ENCODE measurements around the gene THEM5. TPM values are rescaled to one million over a fixed set of nuclear protein-coding genes. Genes with fewer than 3 reads are reported as not detected.

The THEM5 gene
- total RNA-seq, 1 experiment from 2014 or later, result not detected

GRCh38 chr1:151840421-151840820 lies 13.1 kb downstream of the THEM5 start:
- H3K36me3 ChIP-seq (ENCODE audit: control insufficient read depth in 1 of 2, insufficient read depth in 2 of 2, low read length in 2 of 2), result no peaks in the 10 kb centered on the region
- peaks cover 0 to 45% of the 10 kb centered on the region in 2 experiments; a peak in 2 of 4 replicates for H3K4me1 ChIP-seq (ENCODE audit: control insufficient read depth in 1 of 2, insufficient read depth in 2 of 2, low read length in 2 of 2)
- POLR2A ChIA-PET, result no interaction called here
- TF ChIP-seq FOSL1 (IDR thresholded peaks at IDR 0.05; ENCODE audit: low read depth) (no peak), ELF1 (IDR thresholded peaks at IDR 0.05; ENCODE audit: borderline replicate concordance, low read depth) (no peak), JUND (IDR thresholded peaks at IDR 0.05) (no peak), RAD21 (IDR thresholded peaks at IDR 0.05; ENCODE audit: low read depth) (no peak)
- no peak overlapping the region for H3K4me3 ChIP-seq (replicated peaks in 1 of 2; ENCODE audit: low read depth in 1 of 2, low read length in 2 of 2)
- no peak for ATAC-seq
- H2AFZ ChIP-seq (ENCODE audit: low read depth, low read length, poor library complexity, severe bottlenecking), result no peak overlapping the region
- peaks cover 0 to 3% of the 10 kb centered on the region in 2 experiments; a peak in 1 of 4 replicates for H3K9me3 ChIP-seq (ENCODE audit: control insufficient read depth in 1 of 2, insufficient read depth in 1 of 2, low read depth in 1 of 2, low read length in 2 of 2)
- RAD21 ChIA-PET (ENCODE audit: low non-redundant PET in 1 of 2, low total read pairs in 2 of 2, uncharacterized antibody in 2 of 2, unreplicated experiment in 2 of 2), result interaction anchor here (0.6 to 0.8 kb wide), 2 partner anchors 161 to 605 kb away, joined by 3 read pairs; no protein-coding TSS in a partner anchor
- CTCF ChIA-PET, result no interaction called here
- intact Hi-C loops (cut with micrococcal nuclease), result loop anchor here (1.0 kb wide), 1 partner anchor 161 kb away; no protein-coding TSS in a partner anchor
- no peaks in the 10 kb centered on the region for H4K20me1 ChIP-seq (ENCODE audit: insufficient read depth)
- H3K27ac ChIP-seq (ENCODE audit: low read depth, low read length), result no peak overlapping the region
- no peaks in the 10 kb centered on the region for H3K79me2 ChIP-seq (ENCODE audit: insufficient read depth, low read length)
- peak overlapping the region; percentile 78 for H3K4me2 ChIP-seq (ENCODE audit: low read length)
- H3K27me3 ChIP-seq (ENCODE audit: insufficient read depth, low read length), result no peaks in the 10 kb centered on the region
- H3K9me2 ChIP-seq (ENCODE audit: insufficient read depth), result no peaks in the 10 kb centered on the region; the same call in 1 of the 2 replicates
- BruUV-seq (replicated peaks), result no TSS peak
- DNase-seq (ENCODE audit: low read depth, low spot score), result no peak
- peak overlapping the region; percentile 41; the same call in 1 of the 2 replicates for H3K9ac ChIP-seq (ENCODE audit: low read length)

- ATAC-seq, result peak; percentile 73
- BruUV-seq (replicated peaks), result TSS peak; percentile 71
- no peaks in the 10 kb centered on the region for H3K79me2 ChIP-seq (ENCODE audit: insufficient read depth, low read length)
- H2AFZ ChIP-seq (ENCODE audit: low read depth, low read length, poor library complexity, severe bottlenecking), result peak within 1 kb of the TSS; percentile 54
- RAD21 ChIA-PET (ENCODE audit: low non-redundant PET in 1 of 2, low total read pairs in 2 of 2, uncharacterized antibody in 2 of 2, unreplicated experiment in 2 of 2), result interaction anchor here (0.6 to 0.8 kb wide), 2 partner anchors 162 to 604 kb away, joined by 3 read pairs; no protein-coding TSS in a partner anchor
- H3K9ac ChIP-seq (ENCODE audit: low read length), result peak within 1 kb of the TSS; percentile 41
- no peaks in the 10 kb centered on the region for H4K20me1 ChIP-seq (ENCODE audit: insufficient read depth)
- H3K9me2 ChIP-seq (ENCODE audit: insufficient read depth), result no peaks in the 10 kb centered on the region; the same call in 1 of the 2 replicates
- H3K36me3 ChIP-seq (ENCODE audit: control insufficient read depth in 1 of 2, insufficient read depth in 2 of 2, low read length in 2 of 2), result no peaks in the 10 kb centered on the region
- peaks cover 0 to 3% of the 10 kb centered on the region in 2 experiments; a peak in 1 of 4 replicates for H3K9me3 ChIP-seq (ENCODE audit: control insufficient read depth in 1 of 2, insufficient read depth in 1 of 2, low read depth in 1 of 2, low read length in 2 of 2)
- intact Hi-C loops (cut with micrococcal nuclease), result loop anchor here (1.0 to 5.0 kb wide), 4 partner anchors 162 to 642 kb away; partner anchors contain the start of gene PIP5K1A
- peak; percentile 27 for DNase-seq (ENCODE audit: low read depth, low spot score)
- POLR2A ChIA-PET, result no interaction called here
- TF ChIP-seq POLR2AphosphoS5 (IDR thresholded peaks at IDR 0.05; ENCODE audit: low read depth, low read length), result peak; percentile 57; the same call in 1 of the 2 replicates
- peak; percentile 28 for TF ChIP-seq MAX (IDR thresholded peaks at IDR 0.05)
- no peak for TF ChIP-seq JUND (IDR thresholded peaks at IDR 0.05)
- peaks cover 0 to 45% of the 10 kb centered on the region in 2 experiments; a peak in 2 of 4 replicates for H3K4me1 ChIP-seq (ENCODE audit: control insufficient read depth in 1 of 2, insufficient read depth in 2 of 2, low read length in 2 of 2)
- CTCF ChIA-PET, result no interaction called here
- H3K27me3 ChIP-seq (ENCODE audit: insufficient read depth, low read length), result no peaks in the 10 kb centered on the region
- peak within 1 kb of the TSS; percentile 32; the same call in 1 of the 2 replicates for H3K27ac ChIP-seq (ENCODE audit: low read depth, low read length)
- H3K4me3 ChIP-seq (replicated peaks in 1 of 2; ENCODE audit: low read depth in 1 of 2, low read length in 2 of 2), result peak within 1 kb of the TSS; percentile 31 to 51
- peak within 1 kb of the TSS; percentile 78 for H3K4me2 ChIP-seq (ENCODE audit: low read length)
Observed at GRCh38 chr1:151839457-151840403, 13.8 kb downstream of the THEM5 start, which contains the start of gene C2CD4D. TSS of gene C2CD4D (minus strand) at chr1:151839820. CDS start at chr1:151838989, 831 bp downstream.
